Large intestine (tissue), 3 donors: ENCODE data around the gene THUMPD2. TPM values are rescaled to one million over a fixed set of nuclear protein-coding genes. Genes with fewer than 3 reads are reported as not detected.
A peak's percentile ranks its signal among the peaks of the same experiment; 100 is the strongest.

Experiments
- DNase-seq, 2 donors: peaks; one replicate each; pipeline versions ENCODE4 v3.0.0 to v3.0.0-alpha.2; 2013
- H3K27ac ChIP-seq: one replicate; pipeline ENCODE4 v1.5.1; 2013; ENCODE audit warnings: low read length
- H3K27me3 ChIP-seq: 2 replicates; pipeline ENCODE4 v1.6.1; 2013; ENCODE audit warnings: low read length; ENCODE audit not compliant: control insufficient read depth, insufficient read depth
- H3K36me3 ChIP-seq: 2 replicates; pipeline ENCODE4 v1.6.1; 2013; ENCODE audit warnings: low read length; ENCODE audit not compliant: control insufficient read depth, insufficient read depth
- H3K4me1 ChIP-seq: one replicate; pipeline ENCODE4 v1.6.1; 2013; ENCODE audit warnings: low read length; ENCODE audit not compliant: control insufficient read depth, insufficient read depth
- H3K4me3 ChIP-seq: one replicate; pipeline ENCODE4 v1.5.1; 2013; ENCODE audit warnings: low read length
- H3K9me3 ChIP-seq: one replicate; pipeline ENCODE4 v1.6.1; 2013; ENCODE audit warnings: mild to moderate bottlenecking, low read depth, low read length, moderate library complexity; ENCODE audit not compliant: control insufficient read depth
- WGBS: methylation state at CpG from one replicate; pipeline ENCODE4 v1.1.5; 2013; ENCODE audit warnings: low lambda C conversion rate; ENCODE audit not compliant: insufficient coverage; 5-methylcytosine and 5-hydroxymethylcytosine counted together
- polyA plus RNA-seq: library from polyadenylated mRNA; unstranded; fragments of 120-200 nt; gene quantifications from one replicate; pipeline ENCODE4 v1.2.1, GENCODE V29; 2013

Gene THUMPD2
- polyA plus RNA-seq, 1 donor, result 25.3 TPM

DNA sequence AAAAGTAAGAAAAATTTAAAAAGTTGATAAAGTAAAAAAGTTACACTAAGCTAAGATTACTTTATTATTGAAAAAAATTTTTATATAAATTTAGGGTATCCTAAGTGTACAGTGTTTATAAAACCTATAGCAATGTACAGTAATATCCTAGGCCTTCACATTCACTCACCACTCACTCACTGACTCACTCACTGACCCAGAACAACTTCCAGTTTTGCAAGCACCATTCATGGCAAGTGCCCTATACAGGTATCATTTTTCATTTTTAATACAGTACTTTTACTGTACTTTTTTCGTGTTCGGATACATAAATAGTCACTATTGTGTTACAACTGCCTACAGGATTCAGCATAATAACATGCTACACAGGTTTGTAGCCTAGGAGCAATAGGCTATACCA lies 8.9 kb upstream of the THUMPD2 start:
- no peaks in the 10 kb centered on the region for H3K4me1 ChIP-seq
- no peaks in the 10 kb centered on the region for H3K36me3 ChIP-seq
- WGBS, result 94% methylated on average over 2 of the region's 2 CpGs
- no peak overlapping the region for H3K27ac ChIP-seq
- H3K4me3 ChIP-seq, result no peak overlapping the region
- DNase-seq, result no peak
- no peaks in the 10 kb centered on the region for H3K27me3 ChIP-seq
- no peaks in the 10 kb centered on the region for H3K9me3 ChIP-seq

DNA sequence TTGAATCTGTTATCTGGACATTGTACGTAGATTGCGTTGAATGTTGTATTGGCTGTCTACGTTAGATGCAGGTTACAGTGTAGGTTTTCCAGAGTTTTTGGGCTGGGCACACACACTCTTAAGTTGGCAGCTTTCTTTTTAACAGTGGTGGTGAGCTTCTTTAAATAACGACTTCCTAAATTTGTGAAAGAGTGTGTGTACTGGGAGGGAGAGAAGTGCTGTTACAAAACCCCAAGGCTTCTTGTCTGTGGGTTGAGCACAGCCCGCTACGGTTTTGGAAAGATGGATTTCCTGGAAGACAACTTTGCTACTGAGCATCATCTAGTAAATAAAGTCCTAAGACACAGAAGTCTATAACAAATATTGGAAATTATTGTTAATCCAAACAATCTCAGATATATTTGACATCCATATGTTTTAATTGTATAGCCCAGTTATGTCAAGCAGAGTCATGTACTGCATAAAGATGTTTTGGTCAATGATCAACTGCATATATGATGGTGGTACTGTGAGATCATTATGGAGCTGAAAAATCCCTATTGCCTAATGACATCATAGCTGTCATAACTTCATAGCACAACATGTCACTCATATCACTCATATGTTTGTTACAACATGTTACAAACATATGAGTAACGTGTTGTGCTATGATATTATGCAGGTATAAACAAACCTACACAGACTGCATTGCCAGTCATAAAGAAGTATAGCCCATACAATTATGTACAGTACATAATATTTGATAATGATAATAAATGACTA lies 7.9 kb upstream of the THUMPD2 start:
- H3K36me3 ChIP-seq, result no peaks in the 10 kb centered on the region
- no peak overlapping the region for H3K27ac ChIP-seq
- H3K27me3 ChIP-seq, result no peaks in the 10 kb centered on the region
- H3K4me3 ChIP-seq, result no peak overlapping the region
- WGBS, result 86% methylated on average over 1 of the region's 7 CpGs
- H3K9me3 ChIP-seq, result no peaks in the 10 kb centered on the region
- DNase-seq, result no peak
- no peaks in the 10 kb centered on the region for H3K4me1 ChIP-seq

DNA sequence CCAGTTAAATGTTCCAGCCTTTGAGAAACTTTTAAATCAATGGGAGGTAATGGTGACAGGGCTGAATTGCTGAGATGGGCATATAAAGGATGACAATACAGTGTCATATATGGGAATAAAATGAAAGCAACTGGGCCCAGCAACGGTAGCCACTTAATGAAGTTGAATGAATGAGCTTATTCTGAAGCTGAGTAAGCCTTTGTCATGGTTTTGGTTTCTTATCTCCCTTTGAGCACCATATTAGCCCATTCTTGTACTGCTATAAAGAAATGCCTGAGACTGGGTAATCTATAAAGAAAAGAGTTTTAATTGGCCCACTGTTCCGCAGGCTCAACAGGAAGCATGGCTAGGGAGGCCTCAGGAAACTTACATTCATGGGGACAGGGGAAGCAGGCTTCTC lies 3.5 kb upstream of the THUMPD2 start:
- Histone ChIP-seq H3K4me3 (no peak overlapping the region), H3K9me3 (no peaks in the 10 kb centered on the region), H3K27me3 (no peaks in the 10 kb centered on the region), H3K36me3 (no peaks in the 10 kb centered on the region), H3K27ac (no peak overlapping the region), H3K4me1 (no peaks in the 10 kb centered on the region)
- 80% methylated on average over 1 of the region's 2 CpGs for WGBS
- DNase-seq, result no peak

GRCh38 chr2:39781697-39782096 lies 2.6 kb upstream of the THUMPD2 start:
- Histone ChIP-seq H3K4me3 (no peak overlapping the region), H3K27ac (no peak overlapping the region), H3K4me1 (no peaks in the 10 kb centered on the region), H3K36me3 (no peaks in the 10 kb centered on the region), H3K27me3 (no peaks in the 10 kb centered on the region), H3K9me3 (no peaks in the 10 kb centered on the region)
- DNase-seq, result peak in 1 of 2 donors; percentile 4
- WGBS, result no CpG with 5 or more reads among the region's 1 CpG

GRCh38 chr2:39780825-39781600 lies 2.0 kb upstream of the THUMPD2 start:
- 95% methylated on average over 3 of the region's 14 CpGs for WGBS
- Histone ChIP-seq H3K27me3 (no peaks in the 10 kb centered on the region), H3K27ac (no peak overlapping the region), H3K9me3 (peaks cover 5% of the 10 kb centered on the region), H3K4me3 (no peak overlapping the region), H3K36me3 (no peaks in the 10 kb centered on the region), H3K4me1 (no peaks in the 10 kb centered on the region)
- DNase-seq, result no peak

- no peaks in the 10 kb centered on the region for H3K27me3 ChIP-seq
- peaks cover 5% of the 10 kb centered on the region for H3K9me3 ChIP-seq
- no peak overlapping the region for H3K27ac ChIP-seq
- DNase-seq, result no peak
- no peaks in the 10 kb centered on the region for H3K4me1 ChIP-seq
- H3K36me3 ChIP-seq, result peaks cover 2% of the 10 kb centered on the region
- no peak overlapping the region for H3K4me3 ChIP-seq
- WGBS, result no CpG with 5 or more reads among the region's 6 CpGs
Measured at GRCh38 chr2:39779927-39780326, 869 bp upstream of the THUMPD2 start.

- Histone ChIP-seq H3K9me3 (peaks cover 5% of the 10 kb centered on the region), H3K36me3 (peaks cover 3% of the 10 kb centered on the region), H3K4me3 (peak overlapping the region; percentile 79), H3K27me3 (no peaks in the 10 kb centered on the region), H3K4me1 (no peaks in the 10 kb centered on the region), H3K27ac (no peak overlapping the region)
- no peak for DNase-seq
- 59% methylated on average over 6 of the region's 9 CpGs for WGBS
Measured at GRCh38 chr2:39779341-39779851, 338 bp upstream of the THUMPD2 start.

DNA sequence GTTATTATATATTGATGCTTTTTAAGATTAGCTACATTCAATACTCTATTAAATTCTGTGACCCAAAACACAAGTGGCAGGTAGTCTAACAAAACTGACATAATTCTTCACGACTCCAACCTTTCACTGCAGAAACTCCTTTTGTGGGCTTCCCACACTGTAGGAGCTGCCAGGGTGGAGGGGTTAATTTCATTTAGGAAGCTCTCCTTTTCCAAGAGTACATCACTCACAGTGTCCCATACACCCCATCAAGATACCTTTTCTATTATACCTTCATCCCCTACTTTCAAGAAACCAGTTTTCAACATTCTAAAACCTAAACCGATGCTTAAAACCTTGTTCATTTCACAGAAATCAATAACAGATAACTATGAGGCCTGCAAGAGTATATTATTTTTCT lies 825 bp downstream of the THUMPD2 start:
- 20% methylated on average over 1 of the region's 2 CpGs for WGBS
- Histone ChIP-seq H3K4me1 (no peaks in the 10 kb centered on the region), H3K9me3 (peaks cover 5% of the 10 kb centered on the region), H3K36me3 (peaks cover 6% of the 10 kb centered on the region), H3K4me3 (peak overlapping the region; percentile 79), H3K27me3 (no peaks in the 10 kb centered on the region), H3K27ac (peak overlapping the region; percentile 80)
- peak in 1 of 2 donors; percentile 26 for DNase-seq

GRCh38 chr2:39772812-39773152 lies 6.3 kb downstream of the THUMPD2 start:
- H3K36me3 ChIP-seq, result peaks cover 24% of the 10 kb centered on the region
- DNase-seq, result no peak
- H3K27ac ChIP-seq, result no peak overlapping the region
- H3K4me1 ChIP-seq, result no peaks in the 10 kb centered on the region
- H3K4me3 ChIP-seq, result no peak overlapping the region
- H3K27me3 ChIP-seq, result no peaks in the 10 kb centered on the region
- 100% methylated on average over 1 of the region's 1 CpG for WGBS
- peaks cover 5% of the 10 kb centered on the region for H3K9me3 ChIP-seq

DNA sequence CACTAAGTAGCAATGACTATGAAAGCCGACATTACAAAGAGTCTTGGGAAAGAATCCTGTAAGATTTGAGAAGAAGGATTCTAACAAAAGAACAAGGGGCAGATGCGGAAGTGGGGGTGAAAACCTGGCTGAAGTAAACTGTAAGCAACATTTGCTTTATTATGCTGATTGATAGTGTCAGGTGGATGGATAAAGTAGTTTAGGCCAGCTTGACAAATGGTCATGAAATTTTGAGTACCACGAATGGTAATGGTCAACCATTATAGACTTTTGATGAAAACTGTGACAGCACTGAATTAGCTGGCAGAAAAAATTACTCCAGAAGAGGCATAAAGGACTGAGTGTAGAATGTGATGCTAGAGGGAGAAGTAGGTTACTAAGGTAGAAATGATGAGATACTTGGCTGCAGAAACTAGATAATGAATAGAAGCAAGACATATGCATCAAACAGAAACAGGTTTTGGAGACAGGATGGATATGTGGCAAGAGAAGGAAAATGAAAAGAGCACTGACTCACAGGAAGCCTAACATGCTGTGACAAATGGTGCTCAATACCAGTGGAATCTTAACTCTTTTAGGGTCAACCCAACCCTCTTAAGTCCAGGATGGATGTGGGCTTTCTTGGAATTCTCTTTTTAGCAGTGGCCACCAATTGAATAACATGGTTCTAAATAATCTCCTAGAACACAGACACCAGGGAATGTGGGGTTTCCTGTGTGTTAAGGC lies 6.8 kb downstream of the THUMPD2 start:
- Histone ChIP-seq H3K4me1 (no peaks in the 10 kb centered on the region), H3K4me3 (no peak overlapping the region), H3K9me3 (peaks cover 5% of the 10 kb centered on the region), H3K36me3 (peaks cover 24% of the 10 kb centered on the region), H3K27me3 (no peaks in the 10 kb centered on the region), H3K27ac (no peak overlapping the region)
- 100% methylated on average over 1 of the region's 3 CpGs for WGBS
- no peak for DNase-seq
